ENCODE measurements around the gene SIRPA.

The SIRPA gene

GRCh38 chr20:1982686-1983085 is 87.5 kb downstream of the SIRPA start:
- H3K4me1 Mint-ChIP-seq: no peaks in the 10 kb centered on the region
- no peak overlapping the region for H3K4me3 Mint-ChIP-seq
- no peaks in the 10 kb centered on the region for H3K9me3 Mint-ChIP-seq
- peaks cover 51 to 63% of the 10 kb centered on the region in 2 donors for H3K27me3 Mint-ChIP-seq
- DNase-seq (no peak), ATAC-seq (replicated peaks) (no peak)
- H3K27ac Mint-ChIP-seq: no peak overlapping the region
- no peaks in the 10 kb centered on the region for H3K36me3 Mint-ChIP-seq

- Mint-ChIP-seq H3K4me1 (no peaks in the 10 kb centered on the region), H3K27ac (no peak overlapping the region), H3K27me3 (peaks cover 51 to 57% of the 10 kb centered on the region in 2 donors), H3K36me3 (no peaks in the 10 kb centered on the region), H3K4me3 (no peak overlapping the region), H3K9me3 (no peaks in the 10 kb centered on the region)
- ATAC-seq (replicated peaks) (no peak), DNase-seq (no peak)
Measured at GRCh38 chr20:1983301-1983700, 88.1 kb downstream of the SIRPA start.

- Mint-ChIP-seq H3K9me3 (no peaks in the 10 kb centered on the region), H3K4me1 (peaks cover 0 to 3% of the 10 kb centered on the region in 2 donors), H3K27me3 (peaks cover 53 to 54% of the 10 kb centered on the region in 2 donors), H3K27ac (no peak overlapping the region), H3K36me3 (no peaks in the 10 kb centered on the region), H3K4me3 (no peak overlapping the region)
- DNase-seq (no peak), ATAC-seq (replicated peaks) (no peak)
Measured at GRCh38 chr20:1987826-1988225, 92.6 kb downstream of the SIRPA start.

All from stimulated activated naive B cell treated with anti-CD40 and anti-IgM and Interleukin-4, amounts not matched to agents 10 μg/mL and 1 μg/mL and 100 μg/mL, for 72 hours (primary cell).